Vagina (tissue), 2 donors: ENCODE results near the gene PLEKHM2. TPM values are rescaled to one million over a fixed set of nuclear protein-coding genes. Genes with fewer than 3 reads are reported as not detected.

Experiments
- DNase-seq, 2 donors: peaks; one replicate each; pipeline ENCODE4 v3.0.0-alpha.2; 2017; ENCODE audit errors: extremely low spot score in 2 of 2
- H3K27ac ChIP-seq: fragments of 200-600 bp; sonication (generic); one replicate; pipeline ENCODE4 v1.5.1; 2019
- H3K27me3 ChIP-seq: fragments of 200-600 bp; sonication (generic); one replicate; pipeline ENCODE4 v1.5.1; 2019
- H3K36me3 ChIP-seq, 2 donors: fragments of 200-600 bp; sonication (generic); one replicate each; pipeline ENCODE4 v1.5.1; 2017 to 2019
- H3K4me1 ChIP-seq: fragments of 200-600 bp; sonication (generic); one replicate; pipeline ENCODE4 v1.5.1; 2019
- H3K4me3 ChIP-seq, 2 donors: fragments of 200-600 bp; sonication (generic); 1 replicate in 1 of 2; 2 replicates in 1 of 2; pipeline ENCODE4 v1.5.1; 2016 to 2019
- H3K9me3 ChIP-seq: fragments of 200-600 bp; sonication (generic); one replicate; pipeline ENCODE4 v1.5.1; 2019
- POLR2A ChIP-seq, 2 donors: fragments of 450-650 bp; IDR thresholded peaks; one replicate each; pipeline ENCODE4 v1.6.1; 2017; ENCODE audit warnings: antibody characterized with exemption in 2 of 2, mild to moderate bottlenecking in 2 of 2, moderate library complexity in 2 of 2
- POLR2AphosphoS5 ChIP-seq, 2 donors: sonication (generic); formaldehyde crosslinking; IDR thresholded peaks; one replicate each; pipeline ENCODE4 v1.9.0; 2017; ENCODE audit warnings: antibody characterized with exemption in 2 of 2, mild to moderate bottlenecking in 2 of 2, low read depth in 1 of 2; ENCODE audit not compliant: insufficient read depth in 1 of 2
- intact Hi-C: fragments of 100-400 bp; cut with DNase I; formaldehyde crosslinking; loops from one replicate; pipeline ENCODE4 v1.15.1; 2023
- total RNA-seq: library from RNA; depleted of rRNA; stranded (reverse); fragments of >200 nt; gene quantifications from one replicate; pipeline ENCODE4 v1.2.3, GENCODE V29; 2016
- TF ChIP-seq, protein P1 (sequence below), 3 experiments: fragments of 450-650 bp in 2 of 3; fragments of 200-600 bp in 1 of 3; sonication (generic) in 1 of 3; IDR thresholded peaks; one replicate each; pipeline ENCODE4 v1.5.1; 2017 to 2019; ENCODE audit warnings: antibody characterized with exemption in 3 of 3, mild to moderate bottlenecking in 2 of 3, moderate library complexity in 2 of 3

Gene PLEKHM2, protein sequence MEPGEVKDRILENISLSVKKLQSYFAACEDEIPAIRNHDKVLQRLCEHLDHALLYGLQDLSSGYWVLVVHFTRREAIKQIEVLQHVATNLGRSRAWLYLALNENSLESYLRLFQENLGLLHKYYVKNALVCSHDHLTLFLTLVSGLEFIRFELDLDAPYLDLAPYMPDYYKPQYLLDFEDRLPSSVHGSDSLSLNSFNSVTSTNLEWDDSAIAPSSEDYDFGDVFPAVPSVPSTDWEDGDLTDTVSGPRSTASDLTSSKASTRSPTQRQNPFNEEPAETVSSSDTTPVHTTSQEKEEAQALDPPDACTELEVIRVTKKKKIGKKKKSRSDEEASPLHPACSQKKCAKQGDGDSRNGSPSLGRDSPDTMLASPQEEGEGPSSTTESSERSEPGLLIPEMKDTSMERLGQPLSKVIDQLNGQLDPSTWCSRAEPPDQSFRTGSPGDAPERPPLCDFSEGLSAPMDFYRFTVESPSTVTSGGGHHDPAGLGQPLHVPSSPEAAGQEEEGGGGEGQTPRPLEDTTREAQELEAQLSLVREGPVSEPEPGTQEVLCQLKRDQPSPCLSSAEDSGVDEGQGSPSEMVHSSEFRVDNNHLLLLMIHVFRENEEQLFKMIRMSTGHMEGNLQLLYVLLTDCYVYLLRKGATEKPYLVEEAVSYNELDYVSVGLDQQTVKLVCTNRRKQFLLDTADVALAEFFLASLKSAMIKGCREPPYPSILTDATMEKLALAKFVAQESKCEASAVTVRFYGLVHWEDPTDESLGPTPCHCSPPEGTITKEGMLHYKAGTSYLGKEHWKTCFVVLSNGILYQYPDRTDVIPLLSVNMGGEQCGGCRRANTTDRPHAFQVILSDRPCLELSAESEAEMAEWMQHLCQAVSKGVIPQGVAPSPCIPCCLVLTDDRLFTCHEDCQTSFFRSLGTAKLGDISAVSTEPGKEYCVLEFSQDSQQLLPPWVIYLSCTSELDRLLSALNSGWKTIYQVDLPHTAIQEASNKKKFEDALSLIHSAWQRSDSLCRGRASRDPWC
- total RNA-seq, result 56.2 TPM

- no peaks in the 10 kb centered on the region for H3K27me3 ChIP-seq
- peak within 1 kb of the TSS; percentile 70 to 79 for H3K4me3 ChIP-seq
- H3K4me1 ChIP-seq, result peaks cover 63% of the 10 kb centered on the region
- intact Hi-C loops, result no loop called here
- H3K36me3 ChIP-seq, result no peaks in the 10 kb centered on the region
- TF ChIP-seq POLR2A (IDR thresholded peaks at IDR 0.05), result peak in 1 of 2 donors; percentile 30
- no peak for TF ChIP-seq POLR2AphosphoS5 (IDR thresholded peaks at IDR 0.05; ENCODE audit: insufficient read depth in 1 of 2, low read depth in 1 of 2)
- TF ChIP-seq, protein P1, sequence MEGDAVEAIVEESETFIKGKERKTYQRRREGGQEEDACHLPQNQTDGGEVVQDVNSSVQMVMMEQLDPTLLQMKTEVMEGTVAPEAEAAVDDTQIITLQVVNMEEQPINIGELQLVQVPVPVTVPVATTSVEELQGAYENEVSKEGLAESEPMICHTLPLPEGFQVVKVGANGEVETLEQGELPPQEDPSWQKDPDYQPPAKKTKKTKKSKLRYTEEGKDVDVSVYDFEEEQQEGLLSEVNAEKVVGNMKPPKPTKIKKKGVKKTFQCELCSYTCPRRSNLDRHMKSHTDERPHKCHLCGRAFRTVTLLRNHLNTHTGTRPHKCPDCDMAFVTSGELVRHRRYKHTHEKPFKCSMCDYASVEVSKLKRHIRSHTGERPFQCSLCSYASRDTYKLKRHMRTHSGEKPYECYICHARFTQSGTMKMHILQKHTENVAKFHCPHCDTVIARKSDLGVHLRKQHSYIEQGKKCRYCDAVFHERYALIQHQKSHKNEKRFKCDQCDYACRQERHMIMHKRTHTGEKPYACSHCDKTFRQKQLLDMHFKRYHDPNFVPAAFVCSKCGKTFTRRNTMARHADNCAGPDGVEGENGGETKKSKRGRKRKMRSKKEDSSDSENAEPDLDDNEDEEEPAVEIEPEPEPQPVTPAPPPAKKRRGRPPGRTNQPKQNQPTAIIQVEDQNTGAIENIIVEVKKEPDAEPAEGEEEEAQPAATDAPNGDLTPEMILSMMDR (IDR thresholded peaks at IDR 0.05), result no peak
- peak within 1 kb of the TSS; percentile 99 for H3K27ac ChIP-seq
- H3K9me3 ChIP-seq, result no peaks in the 10 kb centered on the region
- no peak for DNase-seq
Measured at GRCh38 chr1:15684042-15684461, at the start of gene PLEKHM2. TSS of gene PLEKHM2 (plus strand) at chr1:15684320. CDS start at chr1:15684559, 239 bp downstream.

DNA sequence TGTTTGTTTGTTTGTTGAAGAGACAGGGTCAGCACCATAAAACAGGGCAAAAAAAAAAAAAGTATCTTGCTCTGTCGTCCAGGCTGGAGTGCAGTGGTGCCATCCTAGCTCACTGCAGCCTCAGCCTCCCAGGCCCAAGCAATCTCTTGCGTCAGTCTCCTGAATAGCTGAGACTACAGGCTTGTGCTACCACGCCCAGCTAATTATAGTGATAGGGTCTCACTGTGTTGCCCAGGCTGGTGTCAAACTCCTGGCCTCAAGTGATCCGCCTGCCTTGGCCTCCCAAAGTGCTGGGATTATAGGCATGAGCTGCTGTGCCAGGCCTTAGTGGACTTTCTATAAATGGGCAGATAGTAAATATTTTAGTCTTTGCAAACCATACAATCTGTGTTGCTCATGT, 47.7 kb upstream of the PLEKHM2 start:
- DNase-seq, result no peak
- no peak overlapping the region for H3K4me3 ChIP-seq
- no peak for TF ChIP-seq POLR2A (IDR thresholded peaks at IDR 0.05)
- TF ChIP-seq, protein P1 (IDR thresholded peaks at IDR 0.05), result no peak
- no peak for TF ChIP-seq POLR2AphosphoS5 (IDR thresholded peaks at IDR 0.05; ENCODE audit: insufficient read depth in 1 of 2, low read depth in 1 of 2)
- peaks cover 6 to 95% of the 10 kb centered on the region in 2 donors for H3K36me3 ChIP-seq
- no peaks in the 10 kb centered on the region for H3K4me1 ChIP-seq
- intact Hi-C loops, result no loop called here
- H3K27ac ChIP-seq, result no peak overlapping the region
- H3K27me3 ChIP-seq, result no peaks in the 10 kb centered on the region
- H3K9me3 ChIP-seq, result no peaks in the 10 kb centered on the region

DNA sequence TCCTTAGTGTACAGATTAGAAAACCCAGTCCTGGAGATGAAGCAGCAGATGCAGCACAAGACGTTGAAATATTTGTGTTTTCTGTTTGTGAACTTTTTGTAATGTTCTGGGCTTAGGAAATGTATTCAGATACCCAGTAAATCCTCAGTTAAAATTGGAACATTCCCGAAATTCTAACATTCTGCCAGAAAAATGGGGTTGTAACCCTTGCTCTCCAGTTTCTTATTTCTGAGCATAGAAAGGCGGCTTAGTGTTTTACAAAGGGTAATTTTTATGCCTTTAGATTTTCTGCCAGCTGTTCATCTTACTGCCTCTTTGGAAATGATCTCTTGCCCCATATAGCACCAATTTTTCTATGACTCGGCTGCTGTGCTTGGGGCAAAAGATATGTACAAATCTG, 46.3 kb upstream of the PLEKHM2 start:
- intact Hi-C loops, result no loop called here
- Histone ChIP-seq H3K4me1 (no peaks in the 10 kb centered on the region), H3K36me3 (peaks cover 6 to 89% of the 10 kb centered on the region in 2 donors), H3K27me3 (no peaks in the 10 kb centered on the region), H3K9me3 (no peaks in the 10 kb centered on the region), H3K4me3 (no peak overlapping the region), H3K27ac (no peak overlapping the region)
- no peak for DNase-seq
- TF ChIP-seq, protein P1 (IDR thresholded peaks at IDR 0.05), result no peak
- TF ChIP-seq POLR2A (IDR thresholded peaks at IDR 0.05) (no peak), POLR2AphosphoS5 (IDR thresholded peaks at IDR 0.05; ENCODE audit: insufficient read depth in 1 of 2, low read depth in 1 of 2) (no peak)

DNA sequence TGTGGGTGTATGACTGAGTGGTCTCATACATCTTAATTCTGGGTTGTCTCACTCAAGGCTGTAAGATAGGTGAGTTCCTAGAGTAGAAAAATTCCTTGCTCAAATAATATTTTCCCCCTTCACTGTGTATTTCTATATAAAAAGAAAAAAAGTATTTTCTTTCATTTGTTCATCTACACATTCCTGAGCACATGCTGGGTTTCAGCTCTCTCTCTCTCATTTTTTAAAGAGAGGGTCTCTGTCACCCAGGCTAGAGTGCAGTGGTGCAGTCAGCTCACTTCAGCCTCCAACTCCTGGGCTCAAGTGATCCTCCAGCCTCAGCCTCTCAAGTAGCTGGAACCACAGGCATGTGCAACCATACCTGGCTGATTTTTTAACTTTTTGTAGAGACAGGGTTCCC, 44.9 kb upstream of the PLEKHM2 start:
- intact Hi-C loops, result no loop called here
- no peak overlapping the region for H3K27ac ChIP-seq
- H3K27me3 ChIP-seq, result no peaks in the 10 kb centered on the region
- no peak overlapping the region for H3K4me3 ChIP-seq
- DNase-seq, result no peak
- H3K9me3 ChIP-seq, result no peaks in the 10 kb centered on the region
- TF ChIP-seq, protein P1 (IDR thresholded peaks at IDR 0.05), result no peak
- no peak for TF ChIP-seq POLR2A (IDR thresholded peaks at IDR 0.05)
- no peak for TF ChIP-seq POLR2AphosphoS5 (IDR thresholded peaks at IDR 0.05; ENCODE audit: insufficient read depth in 1 of 2, low read depth in 1 of 2)
- H3K36me3 ChIP-seq, result peaks cover 0 to 85% of the 10 kb centered on the region in 2 donors
- H3K4me1 ChIP-seq, result no peaks in the 10 kb centered on the region
